Erythroblast (primary cell): ENCODE results near the gene SH3D21.

Experiments
- GATA1 ChIP-seq: IDR thresholded peaks from 2 replicates; pipeline ENCODE4 v1.6.1; 2011; ENCODE audit warnings: low read depth, mild to moderate bottlenecking, control low read depth, low read length, moderate library complexity
- POLR2A ChIP-seq: IDR thresholded peaks from 2 replicates; pipeline ENCODE4 v1.6.1; 2011; ENCODE audit warnings: mild to moderate bottlenecking, low read length

DNA sequence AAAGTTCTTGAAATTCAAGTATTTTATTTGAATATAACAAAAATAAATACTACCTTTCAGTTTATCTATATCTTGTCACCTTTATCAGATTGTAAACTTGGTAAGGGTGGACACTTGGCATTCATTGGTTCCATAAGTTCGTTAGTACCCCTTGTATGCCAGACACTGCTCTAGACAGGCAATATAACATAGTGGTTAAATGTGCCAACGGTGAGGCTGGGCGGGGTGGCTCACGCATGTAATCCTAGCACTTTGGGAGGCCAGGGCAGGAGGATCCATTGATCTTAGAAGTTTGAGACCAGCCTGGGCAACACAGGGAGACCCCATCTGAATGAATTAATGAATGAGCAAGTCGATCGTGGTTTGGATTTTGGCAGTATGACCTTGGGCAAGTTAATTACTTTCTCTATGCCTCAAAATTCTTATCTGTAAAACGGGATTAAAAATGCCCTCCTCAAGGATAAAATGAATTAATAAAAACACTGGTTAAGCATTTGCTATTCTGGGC lies 26.3 kb upstream of the SH3D21 start:
- TF ChIP-seq POLR2A (no peak), GATA1 (no peak)
